ENCODE results near the gene AGPAT1.
A peak's percentile ranks its signal among the peaks of the same experiment; 100 is the strongest.
"Not testable (repeated sequence)": the region's sequence is repeated elsewhere in the genome, so short reads cannot be mapped to it uniquely, and the experiment has no call there.

Gene AGPAT1

DNA sequence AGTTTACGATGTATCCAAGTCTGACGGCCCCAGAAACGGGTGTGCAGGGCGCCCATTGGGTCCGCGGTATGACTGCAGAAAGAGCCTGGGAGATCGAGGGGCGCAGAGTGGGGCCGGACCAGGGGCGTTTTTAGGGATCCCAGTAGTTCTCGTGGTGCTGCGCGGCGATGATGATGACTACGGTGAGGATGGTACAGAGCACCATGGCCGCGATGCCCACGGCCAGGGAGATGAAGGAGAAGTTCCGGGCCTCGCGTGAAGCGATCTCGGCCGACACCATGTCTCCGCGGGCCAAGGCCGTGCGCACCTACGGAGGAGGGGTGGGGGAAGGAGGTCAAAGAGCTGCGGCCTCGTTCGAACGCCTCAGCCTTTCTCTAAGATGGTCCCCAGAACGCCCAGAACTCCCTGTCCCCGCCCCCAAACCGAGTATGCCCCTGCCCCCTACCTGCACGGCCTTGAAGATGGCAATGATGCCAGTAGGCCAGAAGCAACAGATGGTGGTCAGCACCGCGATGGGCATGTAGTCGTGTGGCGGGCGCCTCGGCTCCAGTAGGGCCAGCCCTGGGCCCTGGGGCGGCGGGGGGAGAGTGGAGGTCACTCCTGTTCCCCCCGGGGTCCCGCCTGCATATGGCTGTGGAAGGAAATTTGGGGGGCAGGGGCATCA lies 26.7 kb downstream of the AGPAT1 start:
- no peak for DNase-seq (ENCODE audit: low read depth in 2 of 2)

GRCh38 chr6:32148289-32149091 lies 27.4 kb downstream of the AGPAT1 start:
- peak; percentile 55 to 56 for DNase-seq (ENCODE audit: low read depth in 2 of 2)

DNA sequence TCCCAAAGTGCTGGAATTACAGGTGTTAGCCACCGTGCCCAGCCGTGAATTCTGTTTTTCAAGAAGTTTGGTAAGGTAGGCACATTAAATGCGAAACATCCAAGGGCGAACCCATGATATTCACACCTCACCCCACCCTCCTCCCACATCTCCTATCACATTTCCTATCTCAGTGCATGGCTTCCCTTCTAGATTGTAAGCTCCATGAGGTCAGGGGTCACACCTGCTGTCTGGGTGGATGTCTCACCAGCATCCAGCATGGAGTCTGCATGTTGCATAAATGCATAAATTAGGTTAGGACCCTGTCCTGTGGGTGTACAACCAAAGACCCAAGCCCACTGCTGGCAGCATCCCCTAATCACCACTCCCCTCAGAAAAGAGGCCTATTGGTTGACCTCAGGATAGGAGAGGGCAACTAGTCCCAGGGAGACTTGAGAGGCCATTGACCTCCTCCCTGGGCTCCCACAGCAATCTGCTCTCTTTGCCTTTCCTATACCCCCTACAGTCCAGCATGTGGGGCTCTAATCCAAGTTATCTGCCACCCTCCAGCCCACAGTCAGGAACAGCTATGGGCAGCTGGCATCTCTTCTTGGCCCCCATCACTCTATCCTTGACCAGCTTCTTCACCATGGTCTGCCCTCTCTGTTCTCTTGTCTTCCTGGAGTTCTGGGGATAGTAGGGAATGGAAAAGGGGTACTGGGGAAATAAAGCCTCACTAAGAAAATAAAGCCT lies 28.3 kb downstream of the AGPAT1 start:
- DNase-seq (ENCODE audit: low read depth in 2 of 2), result no peak

- no peak for DNase-seq (ENCODE audit: low read depth in 2 of 2)
Measured at GRCh38 chr6:32146687-32147086, 29.2 kb downstream of the AGPAT1 start.

GRCh38 chr6:32146287-32146686 lies 29.6 kb downstream of the AGPAT1 start:
- DNase-seq (ENCODE audit: low read depth in 2 of 2), result no peak

DNA sequence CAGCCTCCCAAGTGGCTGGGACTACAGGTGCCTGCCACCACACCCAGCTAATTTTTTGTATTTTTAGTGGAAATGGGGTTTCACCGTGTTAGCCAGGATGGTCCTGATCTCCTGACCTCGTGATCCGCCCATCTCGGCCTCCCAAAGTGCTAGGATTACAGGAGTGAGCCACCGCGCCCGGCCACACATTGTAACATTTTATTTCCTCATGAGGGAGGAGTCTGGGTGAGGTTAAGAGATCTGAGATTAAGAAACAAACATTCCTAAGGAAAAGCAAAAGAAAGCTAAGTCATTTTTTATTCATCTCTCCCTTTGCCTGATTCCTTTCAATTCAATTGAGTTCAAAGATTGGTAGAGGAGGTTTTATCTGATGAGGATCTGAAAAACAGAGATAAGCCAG lies 31.6 kb downstream of the AGPAT1 start:
- DNase-seq (ENCODE audit: low read depth in 2 of 2), result not testable (repeated sequence)

DNA sequence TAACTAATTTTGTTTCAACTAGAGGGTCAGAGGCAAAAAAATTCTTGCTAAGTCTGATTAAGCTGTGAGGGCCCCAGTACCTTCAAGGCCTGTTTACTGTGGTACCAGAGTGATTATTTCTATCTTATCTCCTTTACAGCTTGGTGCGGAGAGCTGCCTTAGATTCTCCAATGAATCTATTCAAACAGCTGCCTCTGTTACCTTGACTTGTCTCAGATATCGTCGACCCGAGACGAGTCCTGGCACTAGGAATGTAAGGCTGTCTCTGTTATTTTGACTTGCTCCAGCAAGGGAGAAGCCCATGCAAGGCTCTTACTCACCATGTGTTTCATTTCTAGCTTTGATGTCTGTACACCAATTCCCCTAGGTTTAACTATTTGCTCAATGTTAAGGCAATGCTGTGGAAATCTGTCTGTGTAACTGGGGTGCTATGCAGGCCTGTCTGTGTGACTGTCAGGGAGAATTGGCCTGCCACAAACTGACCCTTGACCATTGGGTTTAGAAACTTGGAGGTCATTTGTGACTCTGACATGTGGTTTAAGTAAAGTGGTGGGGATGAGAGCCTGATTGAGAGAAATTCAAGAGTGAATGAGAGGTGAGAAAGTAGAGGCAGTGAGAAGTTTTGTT lies 35.4 kb downstream of the AGPAT1 start:
- DNase-seq (ENCODE audit: low read depth in 2 of 2), result no peak

DNA sequence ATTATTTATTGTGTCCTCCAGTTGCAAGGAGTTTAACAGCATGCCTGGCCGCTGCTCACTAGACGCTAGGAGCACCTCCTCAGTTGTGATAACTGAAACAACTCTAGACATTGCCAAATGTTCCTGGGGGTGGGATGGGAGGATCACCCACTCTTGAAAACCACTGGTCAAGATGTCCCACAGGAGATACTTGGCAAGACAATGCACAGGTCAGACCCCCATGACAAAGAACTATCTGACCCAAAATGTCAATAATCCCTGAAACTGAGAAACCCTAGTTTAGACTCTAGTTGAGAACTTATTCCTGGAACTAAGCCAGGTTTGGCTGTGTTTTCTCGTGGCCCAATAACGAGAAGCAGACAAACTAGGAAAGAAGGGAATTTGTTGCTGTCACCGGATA lies 36.3 kb downstream of the AGPAT1 start:
- DNase-seq (ENCODE audit: low read depth in 2 of 2), result no peak

GRCh38 chr6:32137454-32137853 lies 38.4 kb downstream of the AGPAT1 start:
- no peak for DNase-seq (ENCODE audit: low read depth in 2 of 2)

GRCh38 chr6:32133786-32134185 lies 42.1 kb downstream of the AGPAT1 start:
- DNase-seq (ENCODE audit: low read depth in 2 of 2), result no peak

GRCh38 chr6:32132110-32132509 lies 43.8 kb downstream of the AGPAT1 start:
- DNase-seq (ENCODE audit: low read depth in 2 of 2), result no peak

DNA sequence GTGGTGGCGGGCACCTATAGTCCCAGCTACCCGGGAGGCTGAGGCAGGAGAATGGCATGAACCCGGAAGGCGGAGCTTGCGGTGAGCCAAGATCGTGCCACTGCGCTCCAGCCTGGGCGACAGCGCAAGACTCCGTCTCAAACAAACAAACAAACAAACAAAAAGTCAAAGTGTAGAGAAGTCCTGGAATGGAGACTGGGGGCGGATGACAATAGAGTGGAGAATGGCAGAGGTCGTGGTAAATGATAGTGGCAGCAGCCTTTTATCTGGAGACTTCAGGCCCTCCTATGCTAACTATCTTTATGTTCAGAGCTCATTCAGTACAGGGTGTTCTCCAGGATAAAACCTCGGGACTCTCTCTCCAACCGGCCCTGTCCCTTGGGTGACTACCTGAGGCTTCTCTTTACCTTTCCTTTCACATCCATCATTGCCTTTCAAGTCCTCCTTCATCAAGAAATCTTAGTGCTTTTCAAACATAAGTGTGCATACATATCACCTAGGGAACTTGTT lies 44.4 kb downstream of the AGPAT1 start:
- DNase-seq (ENCODE audit: low read depth in 2 of 2), result no peak

DNA sequence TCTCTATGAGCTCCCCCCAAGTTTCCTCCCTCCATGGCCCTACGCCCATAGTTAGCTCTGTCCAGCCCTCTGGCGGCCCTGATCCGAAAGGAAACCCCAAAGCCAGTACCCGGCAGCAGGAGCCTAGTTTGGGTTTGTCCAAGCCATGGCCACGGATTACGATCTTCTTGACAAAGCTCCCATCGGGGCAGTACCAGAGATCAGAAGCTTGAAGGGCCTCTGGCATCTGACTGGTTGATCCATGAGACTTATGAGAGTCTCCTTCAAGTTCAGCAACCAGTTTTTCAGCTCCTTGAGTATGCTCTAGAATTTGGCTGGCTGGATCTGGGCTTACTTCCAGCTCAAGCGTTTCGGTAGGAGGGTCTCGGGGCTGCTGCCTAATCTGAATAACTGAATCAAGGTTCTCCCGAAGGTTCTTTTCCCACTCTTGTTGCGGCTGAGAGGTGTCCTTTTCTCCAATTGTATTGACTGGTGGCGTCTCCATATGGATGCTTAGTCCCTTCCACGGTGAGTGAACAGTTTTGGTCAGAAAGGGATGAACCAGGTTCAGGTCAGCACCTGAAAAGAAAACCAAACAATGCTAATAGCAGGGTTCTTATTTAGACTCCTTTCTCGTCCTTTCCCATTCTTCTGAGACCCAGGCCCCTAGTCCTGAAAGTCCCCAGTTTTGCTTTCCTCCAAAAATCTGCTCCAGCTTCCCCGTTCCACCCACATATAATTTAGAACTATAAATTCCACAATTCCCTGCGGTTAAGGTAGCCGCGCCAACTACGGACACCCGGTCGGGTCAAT lies 46.4 kb downstream of the AGPAT1 start:
- no peak for DNase-seq (ENCODE audit: low read depth in 2 of 2)

DNA sequence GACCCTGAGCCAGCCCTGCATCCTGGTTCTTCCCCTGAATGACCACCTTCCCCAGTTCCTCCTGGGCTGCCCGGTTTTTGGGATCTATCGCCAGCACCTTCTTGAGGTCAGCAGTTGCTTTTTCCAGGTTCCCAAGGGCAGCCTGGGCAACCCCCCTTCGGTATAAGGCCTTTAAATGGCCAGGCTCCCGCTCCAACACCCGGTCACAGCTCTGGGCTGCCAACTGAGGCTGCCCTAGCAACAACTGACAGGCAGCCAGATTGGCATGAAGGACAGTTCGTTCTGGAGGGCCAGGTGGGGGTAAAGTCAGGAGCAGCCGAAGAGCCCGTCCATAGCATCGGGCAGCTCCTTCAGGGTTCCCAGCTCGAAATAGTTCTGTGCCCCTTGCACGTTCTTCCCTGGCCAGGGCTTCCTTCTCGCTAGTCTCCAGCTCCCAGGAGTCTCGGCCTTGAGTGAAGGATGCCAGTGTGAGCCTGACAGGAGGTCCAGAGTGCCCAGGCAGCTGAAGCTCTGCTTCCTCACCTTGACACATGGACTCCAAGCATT lies 47.1 kb downstream of the AGPAT1 start:
- no peak for DNase-seq (ENCODE audit: low read depth in 2 of 2)

DNA sequence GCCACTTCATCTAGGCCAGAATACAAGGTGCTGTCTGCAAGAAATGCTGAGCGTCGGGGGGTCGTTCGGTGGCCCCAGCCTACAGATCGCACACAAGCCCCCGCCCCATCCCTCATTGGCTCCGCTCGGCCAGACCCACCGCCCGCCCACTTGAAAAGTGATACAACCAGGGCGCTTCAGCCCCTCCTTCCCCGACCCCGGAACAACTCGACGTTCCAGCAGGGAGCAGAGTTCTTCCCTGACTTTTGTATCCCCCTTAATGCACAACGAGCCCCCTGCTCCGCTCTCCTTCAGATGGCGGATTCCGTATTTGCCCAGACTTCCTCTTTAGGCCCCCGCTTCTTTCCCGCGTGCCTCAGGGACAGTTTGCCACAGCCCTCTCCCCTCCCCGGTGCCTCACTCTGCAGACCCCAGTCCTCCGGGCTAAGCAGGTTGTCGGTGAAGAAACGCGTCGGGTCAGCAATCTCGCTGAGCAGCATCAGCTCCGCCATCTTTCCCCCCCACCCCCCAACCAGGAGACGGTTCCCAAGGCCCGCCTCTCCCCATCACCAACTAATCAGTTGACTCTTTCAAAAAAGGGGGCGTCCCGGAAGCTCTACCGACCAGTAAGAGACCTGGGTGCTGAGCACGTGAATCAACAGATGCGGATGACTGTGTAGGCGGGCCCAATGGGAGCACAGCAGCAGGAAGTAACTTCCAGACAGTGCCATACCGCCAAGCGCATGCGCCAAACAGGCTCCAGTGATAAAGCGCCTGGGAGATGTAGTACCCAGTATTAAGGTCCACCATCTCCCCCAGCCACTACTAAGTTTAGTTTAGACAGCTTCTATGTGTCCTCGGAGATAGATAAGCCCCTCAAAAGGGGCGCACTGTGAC lies 47.9 kb downstream of the AGPAT1 start, which contains the start of gene ATF6B:
TSS of gene ATF6B (minus strand) at position 530 of the 876 bp plus-strand sequence. CDS start at position 491, 39 bp downstream.
- peak; percentile 88 to 94 for DNase-seq (ENCODE audit: low read depth in 2 of 2)

DNA sequence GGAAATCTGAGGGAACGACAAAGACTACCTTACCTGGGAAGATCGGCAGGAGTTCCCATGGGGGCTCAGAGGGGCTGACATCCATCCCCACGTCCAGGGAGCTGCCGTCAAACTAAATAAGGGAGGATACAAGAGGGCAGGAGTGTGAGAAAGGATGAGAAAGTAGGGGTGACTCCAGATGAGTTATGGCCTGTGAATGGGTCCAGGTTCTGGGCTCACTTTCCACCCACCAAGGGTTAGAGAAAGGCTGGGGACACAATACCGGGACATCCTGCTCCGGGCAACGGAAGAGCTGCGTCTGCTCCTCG lies 48.5 kb downstream of the AGPAT1 start:
- DNase-seq (ENCODE audit: low read depth in 2 of 2), result no peak

DNA sequence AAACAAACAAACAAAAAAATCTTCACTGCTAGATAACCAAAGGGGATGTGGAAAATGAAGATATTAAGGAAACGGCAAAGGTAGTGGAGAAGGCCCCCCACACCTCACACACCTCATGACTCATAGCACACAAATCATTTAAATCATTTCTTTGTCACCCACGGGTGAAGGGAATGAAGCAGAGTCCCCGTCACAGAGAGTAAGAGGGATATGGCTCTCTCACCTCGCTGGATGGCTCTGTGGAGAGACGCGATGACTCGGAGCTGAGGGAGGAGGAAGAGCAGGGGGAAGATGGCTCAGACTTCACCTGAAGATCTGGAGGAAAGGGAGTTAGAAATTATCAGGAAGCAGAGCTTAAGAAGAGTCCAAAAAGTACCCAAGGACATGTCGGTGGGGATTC lies 49.0 kb downstream of the AGPAT1 start:
- no peak for DNase-seq (ENCODE audit: low read depth in 2 of 2)

DNA sequence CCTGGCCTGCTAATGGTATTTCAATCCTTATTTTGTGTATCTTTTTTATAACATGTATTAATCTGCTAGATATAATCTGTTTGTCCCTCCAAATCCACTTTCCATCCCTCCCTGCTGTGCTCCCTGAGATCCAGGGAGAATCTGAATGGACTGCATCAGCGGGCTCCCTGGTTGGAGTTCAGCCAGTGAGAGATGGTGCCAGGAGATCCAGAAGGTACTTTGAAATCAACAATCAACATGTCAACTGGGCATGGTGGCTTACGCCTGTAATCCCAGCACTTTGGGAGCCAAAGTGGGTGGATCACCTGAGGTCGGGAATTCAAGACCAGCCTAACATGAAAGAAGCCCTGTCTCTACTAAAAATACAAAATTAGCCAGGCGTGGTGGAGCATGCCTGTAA lies 52.2 kb downstream of the AGPAT1 start:
- DNase-seq (ENCODE audit: low read depth in 2 of 2), result no peak

DNA sequence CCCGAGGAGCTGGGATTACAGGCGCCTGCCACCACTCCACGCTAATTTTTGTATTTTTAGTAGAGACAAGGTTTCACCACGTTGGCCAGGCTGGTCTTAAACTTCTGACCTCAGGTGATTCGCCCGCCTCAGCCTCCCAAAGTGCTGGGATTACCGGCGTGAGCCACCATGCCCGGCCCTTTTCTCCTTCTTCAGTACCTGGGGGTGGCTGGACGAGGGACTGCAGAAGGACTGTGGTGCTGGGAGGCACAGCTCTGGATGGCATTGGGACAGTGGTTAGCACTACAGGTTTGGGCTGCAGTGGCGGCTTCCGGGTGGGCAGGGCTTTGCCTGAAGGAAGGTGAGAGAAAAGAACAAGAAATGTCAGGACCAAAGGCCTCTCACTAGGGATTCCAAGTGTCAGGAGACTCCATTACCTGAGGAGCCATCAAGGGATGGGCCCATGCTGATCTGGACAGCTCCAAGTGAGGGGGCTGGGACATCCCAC lies 55.3 kb downstream of the AGPAT1 start:
- no peak for DNase-seq (ENCODE audit: low read depth in 2 of 2)
